ENCODE measurements around the gene C16orf92. TPM values are rescaled to one million over a fixed set of nuclear protein-coding genes. Genes with fewer than 3 reads are reported as not detected.

Gene C16orf92
- total RNA-seq, 1 donor from 2014 or later: not detected

DNA sequence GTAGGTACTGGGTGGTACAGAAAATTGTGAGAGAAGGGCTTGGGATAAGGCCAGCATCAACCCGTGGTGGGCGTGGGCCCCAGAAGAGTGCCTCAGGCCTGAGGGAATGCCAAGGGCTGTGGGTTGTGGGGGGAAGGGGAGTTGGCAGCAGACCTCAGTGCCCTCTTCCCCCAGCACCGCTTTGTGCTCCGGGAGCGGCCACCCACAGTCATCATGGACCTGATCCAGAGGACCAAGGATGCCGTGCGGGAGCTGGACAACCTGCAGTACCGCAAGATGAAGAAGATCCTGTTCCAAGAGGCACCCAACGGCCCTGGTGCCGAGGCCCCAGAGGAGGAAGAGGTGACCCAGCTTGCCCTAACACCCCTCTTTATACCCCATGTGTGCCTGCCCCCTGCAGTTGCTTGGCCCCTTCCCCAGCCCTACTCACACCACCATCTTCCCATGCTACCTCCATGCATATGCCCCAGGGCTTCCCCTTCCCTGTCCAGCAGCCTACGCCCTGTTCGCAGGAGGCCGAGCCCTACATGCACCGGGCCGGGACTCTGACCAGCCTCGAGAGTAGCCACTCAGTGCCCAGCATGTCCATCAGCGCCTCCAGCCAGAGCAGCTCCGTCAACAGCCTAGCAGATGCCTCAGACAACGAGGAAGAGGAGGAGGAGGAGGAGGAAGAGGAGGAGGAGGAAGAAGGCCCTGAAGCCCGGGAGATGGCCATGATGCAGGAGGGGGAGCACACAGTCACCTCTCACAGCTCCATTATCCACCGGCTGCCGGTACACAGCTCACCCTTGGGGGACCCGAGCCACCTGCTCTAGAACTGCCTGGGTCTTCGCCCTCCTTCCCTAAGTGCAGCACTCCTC is 40.2 kb upstream of the C16orf92 start:
- no peaks in the 10 kb centered on the region for H3K27me3 Mint-ChIP-seq

DNA sequence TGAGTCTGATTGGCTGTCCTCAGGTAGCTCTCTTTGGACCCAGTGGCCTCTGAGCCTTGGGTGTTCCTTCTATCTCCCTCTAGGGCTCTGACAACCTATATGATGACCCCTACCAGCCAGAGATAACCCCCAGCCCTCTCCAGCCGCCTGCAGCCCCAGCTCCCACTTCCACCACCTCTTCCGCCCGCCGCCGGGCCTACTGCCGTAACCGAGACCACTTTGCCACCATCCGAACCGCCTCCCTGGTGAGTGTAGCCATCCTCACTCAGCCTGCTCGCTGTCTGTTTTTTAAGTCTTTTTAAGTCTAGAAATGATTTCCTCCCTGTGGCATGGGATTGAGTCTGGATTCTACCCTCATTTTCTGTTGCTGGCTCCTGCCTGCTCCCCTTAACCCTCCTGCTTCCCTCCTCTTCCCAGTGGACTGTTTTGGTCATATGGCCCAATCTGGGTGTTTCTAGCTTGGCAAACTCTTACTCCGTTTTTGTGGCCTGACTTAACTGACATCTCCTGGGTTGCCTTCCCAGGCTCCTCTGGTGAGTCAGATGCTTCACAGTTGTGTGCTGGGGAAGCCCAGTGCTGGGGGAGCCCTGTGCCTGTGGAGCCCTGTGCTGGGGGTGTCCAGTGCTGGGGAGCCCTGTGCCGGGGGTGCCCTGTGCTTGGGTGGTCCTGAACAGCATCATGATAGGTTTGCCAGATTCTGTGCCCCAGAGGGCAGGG is 39.4 kb upstream of the C16orf92 start:
- Mint-ChIP-seq H3K27ac (no peak overlapping the region), H3K36me3 (ENCODE audit: insufficient read depth) (peaks cover 24% of the 10 kb centered on the region), H3K4me1 (ENCODE audit: low read depth) (no peaks in the 10 kb centered on the region), H3K27me3 (no peaks in the 10 kb centered on the region), H3K9me3 (ENCODE audit: low read depth) (no peaks in the 10 kb centered on the region), H3K4me3 (ENCODE audit: low read depth) (no peak overlapping the region)
- TF ChIP-seq CTCF (IDR thresholded peaks at IDR 0.05; ENCODE audit: unreplicated experiment): no peak
- no peak for DNase-seq (ENCODE audit: low spot score, unreplicated experiment)

More for the DNA sequence above, 40.2 kb upstream of the C16orf92 start:
- no peaks in the 10 kb centered on the region for H3K9me3 Mint-ChIP-seq (ENCODE audit: low read depth)
- DNase-seq (ENCODE audit: low spot score, unreplicated experiment): no peak
- H3K36me3 Mint-ChIP-seq (ENCODE audit: insufficient read depth): peaks cover 17% of the 10 kb centered on the region
- H3K4me3 Mint-ChIP-seq (ENCODE audit: low read depth): no peak overlapping the region
- H3K27ac Mint-ChIP-seq: no peak overlapping the region
- no peaks in the 10 kb centered on the region for H3K4me1 Mint-ChIP-seq (ENCODE audit: low read depth)
- no peak for TF ChIP-seq CTCF (IDR thresholded peaks at IDR 0.05; ENCODE audit: unreplicated experiment)

- DNase-seq (ENCODE audit: low spot score, unreplicated experiment): no peak
- Mint-ChIP-seq H3K4me1 (ENCODE audit: low read depth) (no peaks in the 10 kb centered on the region), H3K36me3 (ENCODE audit: insufficient read depth) (peaks cover 27% of the 10 kb centered on the region), H3K27me3 (no peaks in the 10 kb centered on the region), H3K9me3 (ENCODE audit: low read depth) (no peaks in the 10 kb centered on the region), H3K27ac (no peak overlapping the region), H3K4me3 (ENCODE audit: low read depth) (no peak overlapping the region)
- TF ChIP-seq CTCF (IDR thresholded peaks at IDR 0.05; ENCODE audit: unreplicated experiment): no peak
Measured at GRCh38 chr16:29984137-29984763, 38.7 kb upstream of the C16orf92 start.

- H3K27me3 Mint-ChIP-seq: no peaks in the 10 kb centered on the region
- no peak for DNase-seq (ENCODE audit: low spot score, unreplicated experiment)
- no peaks in the 10 kb centered on the region for H3K9me3 Mint-ChIP-seq (ENCODE audit: low read depth)
- H3K36me3 Mint-ChIP-seq (ENCODE audit: insufficient read depth): peaks cover 27% of the 10 kb centered on the region
- H3K4me3 Mint-ChIP-seq (ENCODE audit: low read depth): no peak overlapping the region
- TF ChIP-seq CTCF (IDR thresholded peaks at IDR 0.05; ENCODE audit: unreplicated experiment): no peak
- H3K4me1 Mint-ChIP-seq (ENCODE audit: low read depth): no peaks in the 10 kb centered on the region
- no peak overlapping the region for H3K27ac Mint-ChIP-seq
Measured at GRCh38 chr16:29984764-29985147, 38.2 kb upstream of the C16orf92 start.

DNA sequence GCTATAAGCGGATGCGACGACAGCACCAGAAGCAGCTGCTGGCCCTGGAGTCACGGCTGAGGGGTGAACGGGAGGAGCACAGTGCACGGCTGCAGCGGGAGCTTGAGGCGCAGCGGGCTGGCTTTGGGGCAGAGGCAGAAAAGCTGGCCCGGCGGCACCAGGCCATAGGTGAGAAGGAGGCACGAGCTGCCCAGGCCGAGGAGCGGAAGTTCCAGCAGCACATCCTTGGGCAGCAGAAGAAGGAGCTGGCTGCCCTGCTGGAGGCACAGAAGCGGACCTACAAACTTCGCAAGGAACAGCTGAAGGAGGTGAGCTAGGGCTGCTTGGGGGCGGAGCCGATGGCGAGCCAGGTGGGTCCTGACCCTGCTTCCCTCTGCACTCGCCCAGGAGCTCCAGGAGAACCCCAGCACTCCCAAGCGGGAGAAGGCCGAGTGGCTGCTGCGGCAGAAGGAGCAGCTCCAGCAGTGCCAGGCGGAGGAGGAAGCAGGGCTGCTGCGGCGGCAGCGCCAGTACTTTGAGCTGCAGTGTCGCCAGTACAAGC is 37.7 kb upstream of the C16orf92 start:
- H3K27ac Mint-ChIP-seq: no peak overlapping the region
- no peak for TF ChIP-seq CTCF (IDR thresholded peaks at IDR 0.05; ENCODE audit: unreplicated experiment)
- H3K4me1 Mint-ChIP-seq (ENCODE audit: low read depth): no peaks in the 10 kb centered on the region
- no peaks in the 10 kb centered on the region for H3K9me3 Mint-ChIP-seq (ENCODE audit: low read depth)
- H3K4me3 Mint-ChIP-seq (ENCODE audit: low read depth): no peak overlapping the region
- H3K36me3 Mint-ChIP-seq (ENCODE audit: insufficient read depth): peaks cover 25% of the 10 kb centered on the region
- H3K27me3 Mint-ChIP-seq: no peaks in the 10 kb centered on the region
- DNase-seq (ENCODE audit: low spot score, unreplicated experiment): no peak

All from progenitor cell of endocrine pancreas (in vitro differentiated cells).